ENCODE results near the gene FCER1A. TPM values are rescaled to one million over a fixed set of nuclear protein-coding genes. Genes with fewer than 3 reads are reported as not detected.

Gene FCER1A
- total and polyA plus RNA-seq, 4 donors: 0.28 to 0.59 (median 0.33) TPM; not detected in 1

GRCh38 chr1:159296706-159297375, 5.3 kb upstream of the FCER1A start:
- no peaks in the 10 kb centered on the region for H3K27me3 ChIP-seq (ENCODE audit: control insufficient read depth, insufficient read depth, low read length)
- peak in 1 of 6 donors; percentile 13 for DNase-seq (ENCODE audit: low read depth in 4 of 6, low spot score in 6 of 6)
- H3K9me3 ChIP-seq (ENCODE audit: control insufficient read depth, insufficient read depth, low read length): no peaks in the 10 kb centered on the region
- WGBS (ENCODE audit: insufficient coverage): 37% methylated on average over 3 of the region's 9 CpGs
- no peak overlapping the region for H3K27ac ChIP-seq (ENCODE audit: low read depth, low read length)
- H3K4me1 ChIP-seq (ENCODE audit: control insufficient read depth, insufficient read depth, low read length): no peaks in the 10 kb centered on the region
- H3K4me3 ChIP-seq (ENCODE audit: low read depth, low read length): no peak overlapping the region
- H3K36me3 ChIP-seq (ENCODE audit: control insufficient read depth, insufficient read depth, low read length): no peaks in the 10 kb centered on the region

GRCh38 chr1:159300146-159300545, 2.0 kb upstream of the FCER1A start:
- no peak for DNase-seq (ENCODE audit: low read depth in 4 of 6, low spot score in 6 of 6)
- WGBS (ENCODE audit: insufficient coverage): no CpG with 5 or more reads among the region's 4 CpGs
- no peak overlapping the region for H3K4me3 ChIP-seq (ENCODE audit: low read depth, low read length)

GRCh38 chr1:159307346-159308020, 5.3 kb downstream of the FCER1A start:
- 29% methylated on average over 1 of the region's 5 CpGs for WGBS (ENCODE audit: insufficient coverage)

More at GRCh38 chr1:159300146-159300545, 2.0 kb upstream of the FCER1A start:
- Histone ChIP-seq H3K9me3 (ENCODE audit: control insufficient read depth, insufficient read depth, low read length) (no peaks in the 10 kb centered on the region), H3K27ac (ENCODE audit: low read depth, low read length) (no peak overlapping the region), H3K4me1 (ENCODE audit: control insufficient read depth, insufficient read depth, low read length) (no peaks in the 10 kb centered on the region), H3K36me3 (ENCODE audit: control insufficient read depth, insufficient read depth, low read length) (no peaks in the 10 kb centered on the region), H3K27me3 (ENCODE audit: control insufficient read depth, insufficient read depth, low read length) (no peaks in the 10 kb centered on the region)

DNA sequence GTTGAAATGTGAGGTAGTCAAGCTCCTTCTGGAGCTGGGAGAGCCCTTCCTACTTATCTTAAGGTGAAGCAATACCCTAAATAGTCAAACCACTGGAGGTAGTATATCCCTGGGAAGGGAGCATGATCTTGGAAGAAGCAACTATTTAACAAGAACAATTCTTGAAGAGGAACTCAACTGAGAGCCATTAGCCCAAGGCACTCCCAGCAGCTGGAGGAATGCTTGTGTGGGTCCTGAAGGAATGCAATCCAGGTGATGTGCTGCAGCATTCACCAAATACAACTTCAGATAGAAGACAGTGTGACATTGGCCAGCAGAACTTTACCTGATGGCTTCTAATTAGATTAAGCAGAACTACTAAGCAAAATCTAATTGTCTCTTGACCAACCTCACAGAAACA, 9.5 kb downstream of the FCER1A start:
- Histone ChIP-seq H3K9me3 (ENCODE audit: control insufficient read depth, insufficient read depth, low read length) (no peaks in the 10 kb centered on the region), H3K4me3 (ENCODE audit: low read depth, low read length) (no peak overlapping the region), H3K36me3 (ENCODE audit: control insufficient read depth, insufficient read depth, low read length) (no peaks in the 10 kb centered on the region), H3K4me1 (ENCODE audit: control insufficient read depth, insufficient read depth, low read length) (no peaks in the 10 kb centered on the region), H3K27ac (ENCODE audit: low read depth, low read length) (no peak overlapping the region), H3K27me3 (ENCODE audit: control insufficient read depth, insufficient read depth, low read length) (no peaks in the 10 kb centered on the region)
- DNase-seq (ENCODE audit: low read depth in 4 of 6, low spot score in 6 of 6): no peak

More at GRCh38 chr1:159307346-159308020, 5.3 kb downstream of the FCER1A start:
- Histone ChIP-seq H3K9me3 (ENCODE audit: control insufficient read depth, insufficient read depth, low read length) (no peaks in the 10 kb centered on the region), H3K36me3 (ENCODE audit: control insufficient read depth, insufficient read depth, low read length) (no peaks in the 10 kb centered on the region), H3K4me1 (ENCODE audit: control insufficient read depth, insufficient read depth, low read length) (no peaks in the 10 kb centered on the region), H3K27ac (ENCODE audit: low read depth, low read length) (no peak overlapping the region), H3K4me3 (ENCODE audit: low read depth, low read length) (no peak overlapping the region), H3K27me3 (ENCODE audit: control insufficient read depth, insufficient read depth, low read length) (no peaks in the 10 kb centered on the region)
- DNase-seq (ENCODE audit: low read depth in 4 of 6, low spot score in 6 of 6): no peak

DNA sequence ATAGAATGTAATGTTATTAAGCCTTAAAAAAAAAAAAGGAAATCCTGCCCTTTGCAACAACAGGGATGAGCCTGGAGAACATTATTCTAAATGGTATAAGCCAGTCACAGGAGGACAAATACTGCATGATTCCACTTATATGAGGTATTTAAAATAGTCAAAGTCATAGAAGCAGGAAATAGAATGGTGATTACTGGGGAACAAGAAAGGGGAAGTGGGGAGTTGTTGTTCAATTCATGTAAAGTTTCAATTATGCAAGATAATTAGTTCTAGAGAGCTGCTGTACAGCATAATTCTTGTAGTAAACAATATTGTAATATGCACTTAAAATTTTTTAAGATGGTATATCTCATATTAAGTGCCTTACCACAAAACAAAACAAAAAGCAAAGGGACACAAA, 13.2 kb downstream of the FCER1A start:
- H3K36me3 ChIP-seq (ENCODE audit: control insufficient read depth, insufficient read depth, low read length): no peaks in the 10 kb centered on the region
- H3K4me3 ChIP-seq (ENCODE audit: low read depth, low read length): no peak overlapping the region
- no peak overlapping the region for H3K27ac ChIP-seq (ENCODE audit: low read depth, low read length)
- no peak for DNase-seq (ENCODE audit: low read depth in 4 of 6, low spot score in 6 of 6)
- no peaks in the 10 kb centered on the region for H3K27me3 ChIP-seq (ENCODE audit: control insufficient read depth, insufficient read depth, low read length)
- H3K4me1 ChIP-seq (ENCODE audit: control insufficient read depth, insufficient read depth, low read length): no peaks in the 10 kb centered on the region
- no peaks in the 10 kb centered on the region for H3K9me3 ChIP-seq (ENCODE audit: control insufficient read depth, insufficient read depth, low read length)

- Histone ChIP-seq H3K27me3 (ENCODE audit: control insufficient read depth, insufficient read depth, low read length) (no peaks in the 10 kb centered on the region), H3K4me3 (ENCODE audit: low read depth, low read length) (no peak overlapping the region), H3K36me3 (ENCODE audit: control insufficient read depth, insufficient read depth, low read length) (no peaks in the 10 kb centered on the region), H3K27ac (ENCODE audit: low read depth, low read length) (no peak overlapping the region), H3K4me1 (ENCODE audit: control insufficient read depth, insufficient read depth, low read length) (no peaks in the 10 kb centered on the region), H3K9me3 (ENCODE audit: control insufficient read depth, insufficient read depth, low read length) (no peaks in the 10 kb centered on the region)
- WGBS (ENCODE audit: insufficient coverage): 69% methylated on average over 3 of the region's 8 CpGs
- no peak for DNase-seq (ENCODE audit: low read depth in 4 of 6, low spot score in 6 of 6)
These were observed 16.8 kb downstream of the FCER1A start for GRCh38 chr1:159318784-159319551.

GRCh38 chr1:159334797-159335196, 32.7 kb downstream of the FCER1A start:
- Histone ChIP-seq H3K4me1 (ENCODE audit: control insufficient read depth, insufficient read depth, low read length) (no peaks in the 10 kb centered on the region), H3K27ac (ENCODE audit: low read depth, low read length) (no peak overlapping the region), H3K36me3 (ENCODE audit: control insufficient read depth, insufficient read depth, low read length) (no peaks in the 10 kb centered on the region), H3K27me3 (ENCODE audit: control insufficient read depth, insufficient read depth, low read length) (no peaks in the 10 kb centered on the region), H3K9me3 (ENCODE audit: control insufficient read depth, insufficient read depth, low read length) (no peaks in the 10 kb centered on the region), H3K4me3 (ENCODE audit: low read depth, low read length) (no peak overlapping the region)
- DNase-seq (ENCODE audit: low read depth in 4 of 6, low spot score in 6 of 6): no peak
- no CpG with 5 or more reads among the region's 2 CpGs for WGBS (ENCODE audit: insufficient coverage)

- Histone ChIP-seq H3K9me3 (ENCODE audit: control insufficient read depth, insufficient read depth, low read length) (no peaks in the 10 kb centered on the region), H3K4me3 (ENCODE audit: low read depth, low read length) (no peak overlapping the region), H3K27me3 (ENCODE audit: control insufficient read depth, insufficient read depth, low read length) (no peaks in the 10 kb centered on the region), H3K27ac (ENCODE audit: low read depth, low read length) (no peak overlapping the region), H3K4me1 (ENCODE audit: control insufficient read depth, insufficient read depth, low read length) (no peaks in the 10 kb centered on the region), H3K36me3 (ENCODE audit: control insufficient read depth, insufficient read depth, low read length) (no peaks in the 10 kb centered on the region)
- no peak for DNase-seq (ENCODE audit: low read depth in 4 of 6, low spot score in 6 of 6)
These were observed 35.9 kb downstream of the FCER1A start for GRCh38 chr1:159338018-159338417.

- DNase-seq (ENCODE audit: low read depth in 4 of 6, low spot score in 6 of 6): no peak
- Histone ChIP-seq H3K9me3 (ENCODE audit: control insufficient read depth, insufficient read depth, low read length) (no peaks in the 10 kb centered on the region), H3K36me3 (ENCODE audit: control insufficient read depth, insufficient read depth, low read length) (no peaks in the 10 kb centered on the region), H3K4me3 (ENCODE audit: low read depth, low read length) (no peak overlapping the region), H3K27ac (ENCODE audit: low read depth, low read length) (no peak overlapping the region), H3K4me1 (ENCODE audit: control insufficient read depth, insufficient read depth, low read length) (no peaks in the 10 kb centered on the region), H3K27me3 (ENCODE audit: control insufficient read depth, insufficient read depth, low read length) (no peaks in the 10 kb centered on the region)
- WGBS (ENCODE audit: insufficient coverage): 83% methylated on average over 1 of the region's 1 CpG
These were observed 37.4 kb downstream of the FCER1A start for GRCh38 chr1:159339536-159339935.

Data from spinal cord (tissue), 10 donors.